DOHH2 (cell line): ENCODE results near the gene MAP1LC3C.

Experiments
- H3F3A ChIP-seq: fragments of 200-600 bp; sonication (generic), shearing (Covaris generic); 2 replicates; pipeline ENCODE4 v1.6.0; 2016; ENCODE audit warnings: antibody characterized with exemption, mild to moderate bottlenecking; ENCODE audit not compliant: control insufficient read depth, insufficient read depth
- H3K27ac ChIP-seq: fragments of 200-600 bp; sonication (generic); 2 replicates; pipeline ENCODE4 v1.5.1; 2014; ENCODE audit warnings: low read depth, mild to moderate bottlenecking, low read length, moderate library complexity
- H3K27me3 ChIP-seq: fragments of 200-600 bp; sonication (generic); 2 replicates; pipeline ENCODE4 v1.6.1; 2014; ENCODE audit warnings: mild to moderate bottlenecking, low read length, mixed read lengths; ENCODE audit not compliant: control insufficient read depth
- H3K36me3 ChIP-seq: fragments of 200-600 bp; sonication (generic); 2 replicates; pipeline ENCODE4 v1.6.1; 2014; ENCODE audit warnings: mild to moderate bottlenecking, low read length, moderate library complexity, mixed read lengths; ENCODE audit not compliant: control insufficient read depth
- H3K4me1 ChIP-seq: fragments of 200-600 bp; sonication (generic); 2 replicates; pipeline ENCODE4 v1.6.1; 2014; ENCODE audit warnings: mild to moderate bottlenecking, low read length, mixed read lengths; ENCODE audit not compliant: control insufficient read depth
- H3K4me2 ChIP-seq: fragments of 200-600 bp; sonication (generic); 2 replicates; pipeline ENCODE4 v1.6.0; 2014; ENCODE audit warnings: mild to moderate bottlenecking, low read length, moderate library complexity
- H3K4me3 ChIP-seq: fragments of 200-600 bp; sonication (generic); 2 replicates; pipeline ENCODE4 v1.5.1; 2014; ENCODE audit warnings: mild to moderate bottlenecking, low read length, mixed read lengths
- H3K79me2 ChIP-seq: fragments of 200-600 bp; sonication (generic); 2 replicates; pipeline ENCODE4 v1.6.1; 2014; ENCODE audit warnings: mild to moderate bottlenecking, low read length, mixed read lengths; ENCODE audit not compliant: control insufficient read depth
- H3K9me2 ChIP-seq: fragments of 200-600 bp; sonication (generic); replicated peaks from 2 replicates; pipeline ENCODE4 v1.6.1; 2014; ENCODE audit warnings: mild to moderate bottlenecking, low read length, mixed read lengths; ENCODE audit not compliant: control insufficient read depth
- H3K9me3 ChIP-seq: fragments of 200-600 bp; sonication (generic); 2 replicates; pipeline ENCODE4 v1.6.1; 2014; ENCODE audit warnings: antibody characterized with exemption, low read length, mixed read lengths; ENCODE audit not compliant: control insufficient read depth, insufficient read depth
- H4K20me1 ChIP-seq: fragments of 200-600 bp; sonication (generic); 2 replicates; pipeline ENCODE4 v1.6.0; 2014; ENCODE audit warnings: low read depth, mild to moderate bottlenecking, antibody characterized with exemption, low read length, moderate library complexity; ENCODE audit not compliant: control insufficient read depth, insufficient read depth
- CTCF ChIP-seq: fragments of 200-600 bp; sonication (generic); IDR thresholded peaks from one replicate; pipeline ENCODE4 v1.5.1; 2014; ENCODE audit warnings: antibody characterized with exemption, mild to moderate bottlenecking, low read depth, low read length; ENCODE audit not compliant: poor library complexity, severe bottlenecking
- EZH2phosphoT487 ChIP-seq: fragments of 200-600 bp; sonication (generic); IDR thresholded peaks from 2 replicates; pipeline ENCODE4 v1.6.1; 2017; ENCODE audit warnings: borderline replicate concordance, mild to moderate bottlenecking, antibody characterized with exemption, low read length, moderate library complexity, mixed read lengths

MAP1LC3C gene

GRCh38 chr1:242005866-242006535 is 7.1 kb upstream of the MAP1LC3C start:
- Histone ChIP-seq H3K9me3 (no peaks in the 10 kb centered on the region), H3F3A (no peaks in the 10 kb centered on the region), H3K4me3 (no peak overlapping the region), H3K36me3 (no peaks in the 10 kb centered on the region), H3K27me3 (peaks cover 8% of the 10 kb centered on the region), H3K9me2 (no peaks in the 10 kb centered on the region), H3K79me2 (no peaks in the 10 kb centered on the region), H3K4me1 (no peaks in the 10 kb centered on the region), H3K27ac (no peak overlapping the region), H3K4me2 (no peak overlapping the region), H4K20me1 (no peaks in the 10 kb centered on the region)
- TF ChIP-seq EZH2phosphoT487 = no peak
- no peak for TF ChIP-seq CTCF

- Histone ChIP-seq H3K27ac (no peak overlapping the region), H4K20me1 (no peaks in the 10 kb centered on the region), H3K9me2 (no peaks in the 10 kb centered on the region), H3K4me3 (no peak overlapping the region), H3K27me3 (peaks cover 5% of the 10 kb centered on the region; the same call in 1 of the 2 replicates), H3K4me2 (no peak overlapping the region), H3K79me2 (no peaks in the 10 kb centered on the region), H3F3A (no peaks in the 10 kb centered on the region), H3K4me1 (no peaks in the 10 kb centered on the region), H3K36me3 (no peaks in the 10 kb centered on the region), H3K9me3 (no peaks in the 10 kb centered on the region)
- TF ChIP-seq CTCF = no peak
- TF ChIP-seq EZH2phosphoT487 = no peak
Measured at GRCh38 chr1:242004751-242005495, 6.0 kb upstream of the MAP1LC3C start.

GRCh38 chr1:242002510-242002909 is 3.6 kb upstream of the MAP1LC3C start:
- H3K4me3 ChIP-seq = no peak overlapping the region
- no peaks in the 10 kb centered on the region for H3K9me3 ChIP-seq
- H3K27ac ChIP-seq = no peak overlapping the region
- no peaks in the 10 kb centered on the region for H3K4me1 ChIP-seq
- no peaks in the 10 kb centered on the region for H3K79me2 ChIP-seq
- no peak for TF ChIP-seq CTCF
- TF ChIP-seq EZH2phosphoT487 = no peak
- no peaks in the 10 kb centered on the region for H3K9me2 ChIP-seq
- no peak overlapping the region for H3K4me2 ChIP-seq
- no peaks in the 10 kb centered on the region for H3F3A ChIP-seq
- no peaks in the 10 kb centered on the region for H3K36me3 ChIP-seq
- H4K20me1 ChIP-seq = no peaks in the 10 kb centered on the region
- 0 out of 2 replicates have a peak, but pooled peaks cover 2% of the 10 kb centered on the region for H3K27me3 ChIP-seq
